ENCODE measurements around the gene ANAPC7.

- TF ChIP-seq GATA2 (IDR thresholded peaks at IDR 0.05; ENCODE audit: low read depth, low read length) = no peak
- no peak for TF ChIP-seq GATA3 (IDR thresholded peaks at IDR 0.05; ENCODE audit: low read depth, low read length)
Observed at GRCh38 chr12:110426406-110426805, 22.9 kb upstream of the ANAPC7 start.

Data from SH-SY5Y (cell line).